Activated CD4-positive, alpha-beta T cell treated with anti-CD3 and anti-CD28 coated beads for 36 hours (primary cell): ENCODE results near the gene LBH. TPM values are rescaled to one million over a fixed set of nuclear protein-coding genes. Genes with fewer than 3 reads are reported as not detected.
A peak's percentile ranks its signal among the peaks of the same experiment; 100 is the strongest.

ENCODE experiments used
- ATAC-seq: fragments of 200-7000 bp; cut with Tn5 transposase; one replicate; pipeline ENCODE4 v1.10.0; 2021; ENCODE audit warnings: mild to moderate bottlenecking, moderate library complexity
- CTCF ChIA-PET: fragments of 350-600 bp; sonication (Branson Sonifier 250); formaldehyde crosslinking; loops from one replicate; lab custom pipeline; 2021; ENCODE audit warnings: antibody characterized with exemption; lab: Charles Lee
- POLR2A ChIA-PET: fragments of 350-600 bp; sonication (Branson Sonifier 250); formaldehyde crosslinking; loops from one replicate; lab custom pipeline; 2021; ENCODE audit warnings: antibody characterized with exemption, inconsistent platforms; lab: Charles Lee
- DNase-seq: peaks from one replicate; pipeline ENCODE4 v3.0.0-alpha.2; 2020
- H3K27ac Mint-ChIP-seq: one replicate; pipeline ENCODE4 v1.8.0; 2021; ENCODE audit warnings: mixed read lengths
- H3K27me3 Mint-ChIP-seq: one replicate; pipeline ENCODE4 v1.8.0; 2021; ENCODE audit warnings: mixed read lengths
- H3K36me3 Mint-ChIP-seq: one replicate; pipeline ENCODE4 v1.8.0; 2021; ENCODE audit warnings: low read depth, mixed read lengths
- H3K4me1 Mint-ChIP-seq: one replicate; pipeline ENCODE4 v1.8.0; 2021; ENCODE audit warnings: mixed read lengths
- H3K4me3 Mint-ChIP-seq: one replicate; pipeline ENCODE4 v1.8.0; 2021; ENCODE audit warnings: mild to moderate bottlenecking, moderate library complexity, mixed read lengths
- H3K9me3 Mint-ChIP-seq: one replicate; pipeline ENCODE4 v1.8.0; 2021; ENCODE audit warnings: low read depth, mixed read lengths
- intact Hi-C, 2 experiments: fragments of 100-400 bp; cut with DNase I in 1 of 2; cut with micrococcal nuclease in 1 of 2; formaldehyde crosslinking; loops; one replicate each; pipeline versions ENCODE4 v1.14.2 to v1.15.1; 2022 to 2024; cut with DNase I, micrococcal nuclease
- total RNA-seq, 2 experiments: library from RNA; stranded (reverse); gene quantifications; one replicate each; pipeline ENCODE4 v1.2.3, GENCODE V29; 2021

Gene LBH
- total RNA-seq, 2 experiments from 2014 or later, result 89.6 to 108 TPM

DNA sequence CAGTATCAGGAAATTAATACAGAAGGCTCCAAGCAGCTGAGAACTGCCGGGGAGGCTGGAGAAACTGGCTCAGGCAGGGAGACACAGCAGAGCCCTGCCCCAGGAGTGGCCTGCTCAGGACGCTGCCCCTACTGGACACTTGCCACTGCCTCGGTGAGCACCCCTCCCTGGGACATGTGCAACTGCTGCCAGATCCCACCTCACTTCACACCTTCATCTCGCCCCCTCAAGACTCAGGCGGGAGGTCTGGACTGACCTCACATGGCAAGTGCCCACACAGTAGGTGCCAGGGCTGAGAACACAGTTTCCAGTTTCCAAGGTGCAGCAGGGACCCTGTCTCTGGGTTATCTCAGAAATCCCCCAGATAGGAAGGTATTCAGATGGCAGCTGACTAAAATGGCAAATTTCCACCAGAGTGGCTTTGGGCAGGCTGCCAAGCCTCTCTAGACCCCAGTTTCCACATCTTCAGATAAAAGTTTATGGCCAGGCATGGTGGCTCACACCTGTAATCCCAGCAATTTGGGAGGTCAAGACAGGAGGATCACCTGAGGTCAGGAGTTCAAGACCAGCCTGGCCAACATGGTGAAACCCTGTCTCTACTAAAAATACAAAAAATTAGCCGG is 33.7 kb upstream of the LBH start:
- no peak overlapping the region for H3K4me3 Mint-ChIP-seq
- no peaks in the 10 kb centered on the region for H3K36me3 Mint-ChIP-seq
- H3K4me1 Mint-ChIP-seq, result peaks cover 5% of the 10 kb centered on the region
- ATAC-seq, result no peak
- CTCF ChIA-PET, result interaction anchor here (1.0 to 1.1 kb wide), 2 partner anchors 509 to 514 kb away, joined by 3 read pairs; no protein-coding TSS in a partner anchor
- POLR2A ChIA-PET, result no interaction called here
- no peaks in the 10 kb centered on the region for H3K27me3 Mint-ChIP-seq
- intact Hi-C loops, result no loop called here
- no peaks in the 10 kb centered on the region for H3K9me3 Mint-ChIP-seq
- no peak for DNase-seq
- no peak overlapping the region for H3K27ac Mint-ChIP-seq

DNA sequence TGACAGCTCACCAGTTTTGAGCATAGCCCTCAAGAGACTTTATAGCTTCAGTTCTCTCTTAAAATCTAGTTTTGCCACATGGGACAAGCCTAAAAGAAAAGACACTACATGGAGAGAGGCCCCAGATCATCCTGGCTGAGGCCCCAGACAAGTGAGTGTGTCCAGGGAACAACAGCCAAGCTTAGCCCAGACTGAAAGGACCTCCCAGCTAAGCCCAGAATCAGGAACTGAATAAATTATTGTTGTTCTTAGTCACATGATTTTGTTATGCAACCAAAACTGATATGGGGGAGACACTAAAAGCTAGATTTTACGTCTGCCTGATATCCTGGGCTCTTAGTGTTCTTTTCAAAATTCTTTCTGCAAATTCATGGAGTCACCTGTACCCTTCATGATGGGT is 29.3 kb upstream of the LBH start:
- Mint-ChIP-seq H3K4me3 (no peak overlapping the region), H3K9me3 (no peaks in the 10 kb centered on the region), H3K36me3 (no peaks in the 10 kb centered on the region), H3K27me3 (no peaks in the 10 kb centered on the region), H3K27ac (no peak overlapping the region), H3K4me1 (no peaks in the 10 kb centered on the region)
- CTCF ChIA-PET, result interaction anchor here (0.8 to 1.3 kb wide), 4 partner anchors 25 to 492 kb away, joined by 3 to 4 read pairs (median 3); no protein-coding TSS in a partner anchor
- DNase-seq (no peak), ATAC-seq (no peak)
- POLR2A ChIA-PET, result no interaction called here
- intact Hi-C loops, result no loop called here

- DNase-seq (no peak), ATAC-seq (no peak)
- intact Hi-C loops, result no loop called here
- Mint-ChIP-seq H3K36me3 (no peaks in the 10 kb centered on the region), H3K4me1 (no peaks in the 10 kb centered on the region), H3K27ac (no peak overlapping the region), H3K4me3 (no peak overlapping the region), H3K9me3 (no peaks in the 10 kb centered on the region), H3K27me3 (no peaks in the 10 kb centered on the region)
- CTCF ChIA-PET, result interaction anchor here (1.4 to 2.3 kb wide), 2 partner anchors 39 to 508 kb away, joined by 4 to 7 read pairs; no protein-coding TSS in a partner anchor
- POLR2A ChIA-PET, result no interaction called here
Measured at GRCh38 chr2:30203156-30203555, 28.2 kb upstream of the LBH start.

DNA sequence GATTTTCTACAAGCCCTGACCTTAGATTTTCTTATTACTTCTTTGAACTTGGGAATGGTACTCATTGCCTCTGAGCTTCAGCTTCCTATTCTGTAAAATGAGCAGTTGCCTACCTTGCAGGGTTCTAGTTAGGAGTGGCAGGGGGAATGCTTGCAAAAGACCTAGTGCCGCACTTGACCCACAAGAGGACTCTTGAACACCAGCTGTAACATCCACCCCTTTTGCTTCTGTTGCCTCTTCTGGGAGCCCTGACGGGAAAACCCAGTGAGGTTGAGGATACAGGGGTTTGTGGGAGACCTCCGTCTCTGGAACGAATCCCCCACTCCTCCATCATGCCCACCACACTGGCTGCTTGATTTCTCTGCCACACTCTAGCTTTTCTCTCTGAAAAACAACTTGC is 27.1 kb upstream of the LBH start:
- Mint-ChIP-seq H3K36me3 (no peaks in the 10 kb centered on the region), H3K27ac (no peak overlapping the region), H3K4me1 (peaks cover 10% of the 10 kb centered on the region), H3K9me3 (no peaks in the 10 kb centered on the region), H3K27me3 (no peaks in the 10 kb centered on the region), H3K4me3 (no peak overlapping the region)
- POLR2A ChIA-PET, result interaction anchor here (0.5 to 0.6 kb wide), 2 partner anchors 324 to 495 kb away, joined by 3 read pairs; no protein-coding TSS in a partner anchor
- ATAC-seq, result no peak
- intact Hi-C loops, result no loop called here
- no peak for DNase-seq
- CTCF ChIA-PET, result interaction anchor here (0.5 to 5.5 kb wide), 6 partner anchors 11 to 507 kb away, joined by 3 to 61 read pairs (median 4); no protein-coding TSS in a partner anchor

DNA sequence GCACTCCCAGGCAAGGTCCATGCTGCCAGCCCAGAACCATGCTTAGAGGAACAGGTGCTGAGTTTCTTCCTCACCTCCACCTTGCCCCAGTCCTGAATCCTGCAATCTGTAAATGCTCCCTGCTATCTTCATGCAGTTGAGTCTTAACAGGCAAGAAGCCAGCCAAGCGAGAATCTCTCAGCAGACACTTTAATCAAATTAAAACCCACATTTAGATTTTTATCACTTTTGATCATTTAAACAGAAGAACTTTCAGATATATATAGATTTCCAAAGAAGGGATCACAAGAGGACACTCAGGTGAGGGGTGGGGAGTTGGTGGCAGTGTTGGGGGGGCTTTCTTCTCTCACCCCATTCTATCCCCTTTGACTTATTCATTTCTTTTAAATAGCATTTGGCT is 25.9 kb upstream of the LBH start:
- H3K4me1 Mint-ChIP-seq, result peaks cover 18% of the 10 kb centered on the region
- H3K27me3 Mint-ChIP-seq, result no peaks in the 10 kb centered on the region
- no peak overlapping the region for H3K4me3 Mint-ChIP-seq
- ATAC-seq, result no peak
- no peaks in the 10 kb centered on the region for H3K9me3 Mint-ChIP-seq
- CTCF ChIA-PET, result interaction anchor here (0.5 to 5.5 kb wide), 4 partner anchors 41 to 523 kb away, joined by 3 to 61 read pairs (median 6); no protein-coding TSS in a partner anchor
- no peaks in the 10 kb centered on the region for H3K36me3 Mint-ChIP-seq
- POLR2A ChIA-PET, result no interaction called here
- DNase-seq, result no peak
- intact Hi-C loops, result loop anchor here in 1 of 2 experiments (5.0 kb wide), 1 partner anchor 422 kb away; no protein-coding TSS in a partner anchor
- H3K27ac Mint-ChIP-seq, result no peak overlapping the region

DNA sequence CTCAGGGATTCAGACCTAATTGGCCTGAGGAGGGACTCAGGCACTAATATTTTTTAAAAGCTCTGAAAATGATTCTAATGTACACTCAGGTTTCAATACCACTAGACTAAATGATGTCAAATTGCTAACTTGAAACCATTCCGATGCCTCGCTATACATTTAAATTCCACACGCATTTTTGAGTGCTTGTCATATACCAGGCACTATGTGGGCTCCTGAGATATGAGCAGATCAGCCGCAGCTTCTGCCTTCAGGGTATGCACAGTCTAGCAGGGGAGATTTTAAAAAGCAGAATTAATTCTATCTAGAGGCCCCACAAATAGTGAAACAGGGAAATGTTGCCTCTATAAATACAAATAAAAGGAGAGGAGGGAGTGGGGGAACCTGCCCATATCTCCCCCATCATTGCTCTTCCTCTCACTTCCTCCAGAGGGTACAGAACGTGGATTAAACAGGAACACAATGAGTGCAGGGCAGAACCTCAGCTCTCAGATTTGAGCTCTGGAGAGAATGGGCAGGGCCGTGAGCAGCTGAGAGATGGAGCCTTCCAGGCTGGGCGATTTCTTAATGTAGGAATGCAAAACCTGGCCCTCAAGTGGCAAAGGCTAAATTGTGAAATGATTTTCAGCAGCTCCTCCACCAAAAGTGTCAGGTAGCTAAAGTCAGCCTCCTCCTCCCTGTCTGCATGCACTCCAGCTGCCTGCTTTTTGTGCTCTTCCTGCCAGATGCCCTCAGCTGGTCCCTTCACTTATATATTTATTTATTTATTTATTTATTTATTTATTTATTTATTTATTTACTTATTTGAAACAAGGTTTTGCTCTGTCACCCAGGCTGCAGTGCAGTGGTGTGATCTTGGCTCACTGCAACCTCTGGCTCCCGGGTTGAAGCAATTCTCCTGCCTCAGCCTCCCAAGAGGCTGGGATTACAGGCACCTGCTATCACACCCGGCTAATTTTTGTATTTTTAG is 24.6 kb upstream of the LBH start:
- Mint-ChIP-seq H3K4me1 (peaks cover 18% of the 10 kb centered on the region), H3K4me3 (no peak overlapping the region), H3K27ac (no peak overlapping the region), H3K9me3 (no peaks in the 10 kb centered on the region), H3K36me3 (no peaks in the 10 kb centered on the region), H3K27me3 (no peaks in the 10 kb centered on the region)
- POLR2A ChIA-PET, result no interaction called here
- no peak for ATAC-seq
- DNase-seq, result no peak
- intact Hi-C loops, result loop anchor here in 1 of 2 experiments (5.0 kb wide), 1 partner anchor 421 kb away; no protein-coding TSS in a partner anchor
- CTCF ChIA-PET, result interaction anchor here (0.8 to 5.5 kb wide), 11 partner anchors 18 to 508 kb away, joined by 3 to 140 read pairs (median 6); no protein-coding TSS in a partner anchor

DNA sequence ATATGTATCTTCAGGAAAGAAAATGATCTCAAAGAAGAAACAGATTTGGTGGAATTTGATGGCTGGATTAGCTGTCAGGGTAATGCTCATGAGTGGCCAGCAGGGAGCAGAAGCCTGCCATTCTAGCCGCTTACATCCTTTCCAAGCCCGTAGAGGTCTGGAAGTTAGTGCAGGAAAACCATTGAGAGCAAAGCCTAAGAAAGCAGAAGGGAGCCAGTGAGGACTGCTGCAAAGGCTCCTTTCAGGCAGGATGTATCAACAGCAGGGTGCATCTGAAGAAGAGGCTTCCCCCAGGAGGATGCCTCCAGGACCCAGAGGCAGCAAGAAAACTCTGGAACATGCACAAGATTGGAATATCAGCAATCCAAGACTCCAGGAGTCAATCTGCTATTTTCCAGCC is 22.9 kb upstream of the LBH start:
- intact Hi-C loops, result loop anchor here (1.0 to 5.0 kb wide), 6 partner anchors 18 to 503 kb away; no protein-coding TSS in a partner anchor
- Mint-ChIP-seq H3K9me3 (no peaks in the 10 kb centered on the region), H3K27ac (no peak overlapping the region), H3K27me3 (no peaks in the 10 kb centered on the region), H3K36me3 (no peaks in the 10 kb centered on the region), H3K4me3 (no peak overlapping the region), H3K4me1 (peaks cover 18% of the 10 kb centered on the region)
- CTCF ChIA-PET, result interaction anchor here (0.6 to 5.5 kb wide), 58 partner anchors 9 to 1087 kb away, joined by 3 to 140 read pairs (median 4); no protein-coding TSS in a partner anchor
- DNase-seq, result peak; percentile 62
- ATAC-seq, result peak; percentile 74
- POLR2A ChIA-PET, result interaction anchor here (0.7 to 1.4 kb wide), 2 partner anchors 23 to 25 kb away, joined by 3 to 7 read pairs; partner anchors contain the start of gene LBH

DNA sequence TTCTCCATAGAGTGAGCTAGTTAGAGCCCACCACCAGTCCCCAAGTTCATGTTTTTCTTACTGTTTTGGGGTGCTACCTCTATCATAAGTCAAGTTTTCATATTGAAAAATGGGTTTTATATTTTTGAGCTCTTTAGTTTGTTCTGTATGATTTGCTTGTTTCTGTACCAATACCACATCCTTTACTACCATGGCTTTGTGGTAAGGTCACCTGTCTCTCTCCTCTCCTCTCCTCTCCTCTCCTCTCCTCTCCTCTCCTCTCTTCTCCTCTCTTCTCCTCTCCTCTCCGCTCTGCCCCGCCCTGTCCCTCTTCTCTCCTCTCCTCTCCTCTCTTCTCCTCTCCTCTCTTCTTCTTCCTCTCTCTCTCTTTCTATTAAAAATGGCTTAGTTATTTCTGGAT is 22.1 kb upstream of the LBH start:
- Mint-ChIP-seq H3K27ac (peak overlapping the region; percentile 37), H3K4me3 (no peak overlapping the region), H3K9me3 (no peaks in the 10 kb centered on the region), H3K27me3 (no peaks in the 10 kb centered on the region), H3K4me1 (peaks cover 18% of the 10 kb centered on the region), H3K36me3 (no peaks in the 10 kb centered on the region)
- ATAC-seq (peak; percentile 44), DNase-seq (no peak)
- CTCF ChIA-PET, result interaction anchor here (0.5 to 5.5 kb wide), 48 partner anchors 9 to 1086 kb away, joined by 3 to 140 read pairs (median 4); no protein-coding TSS in a partner anchor
- POLR2A ChIA-PET, result interaction anchor here (0.6 to 1.4 kb wide), 4 partner anchors 18 to 266 kb away, joined by 3 to 7 read pairs (median 4); partner anchors contain the start of gene LBH
- intact Hi-C loops, result loop anchor here in 1 of 2 experiments (5.0 kb wide), 1 partner anchor 418 kb away; no protein-coding TSS in a partner anchor

- H3K4me1 Mint-ChIP-seq, result peaks cover 47% of the 10 kb centered on the region
- DNase-seq, result no peak
- no peak overlapping the region for H3K27ac Mint-ChIP-seq
- intact Hi-C loops, result no loop called here
- no peaks in the 10 kb centered on the region for H3K27me3 Mint-ChIP-seq
- ChIA-PET CTCF (interaction anchor here (0.5 to 2.3 kb wide), 3 partner anchors 11 to 414 kb away, joined by 3 to 9 read pairs (median 3); no protein-coding TSS in a partner anchor), POLR2A (no interaction called here)
- no peaks in the 10 kb centered on the region for H3K9me3 Mint-ChIP-seq
- H3K4me3 Mint-ChIP-seq, result no peak overlapping the region
- peaks cover 2% of the 10 kb centered on the region for H3K36me3 Mint-ChIP-seq
- no peak for ATAC-seq
Measured at GRCh38 chr2:30213326-30213725, 18.0 kb upstream of the LBH start.

DNA sequence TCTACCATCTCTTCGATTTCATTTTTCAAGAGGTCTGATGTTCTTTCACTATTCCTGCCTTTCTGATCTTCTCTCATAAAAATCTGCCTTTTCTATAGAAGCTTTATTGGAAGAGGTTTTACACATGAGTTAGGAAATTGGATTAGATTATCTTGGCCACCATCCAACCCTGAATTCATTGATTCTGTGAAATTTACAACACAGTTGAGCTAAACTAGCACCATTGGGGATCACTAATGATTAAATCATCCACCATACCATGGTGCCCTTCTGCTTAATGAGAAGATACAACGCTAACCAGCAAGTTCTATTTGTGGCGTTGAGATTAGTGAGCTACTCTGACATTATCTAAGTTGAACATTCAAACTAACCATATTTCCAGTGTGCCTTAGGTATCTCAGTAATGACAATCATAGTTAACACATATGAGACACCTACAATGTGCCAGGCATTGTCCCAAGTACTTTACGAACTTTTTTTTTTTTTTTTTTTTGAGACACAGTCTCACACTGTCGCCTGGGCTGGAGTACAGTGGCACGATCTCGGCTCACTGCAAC is 17.3 kb upstream of the LBH start:
- no peaks in the 10 kb centered on the region for H3K27me3 Mint-ChIP-seq
- H3K4me1 Mint-ChIP-seq, result peaks cover 45% of the 10 kb centered on the region
- intact Hi-C loops, result no loop called here
- no peak overlapping the region for H3K4me3 Mint-ChIP-seq
- H3K9me3 Mint-ChIP-seq, result no peaks in the 10 kb centered on the region
- ATAC-seq (no peak), DNase-seq (no peak)
- H3K36me3 Mint-ChIP-seq, result peaks cover 2% of the 10 kb centered on the region
- POLR2A ChIA-PET, result no interaction called here
- CTCF ChIA-PET, result interaction anchor here (0.5 to 2.3 kb wide), 10 partner anchors 10 to 497 kb away, joined by 3 to 9 read pairs (median 5); no protein-coding TSS in a partner anchor
- no peak overlapping the region for H3K27ac Mint-ChIP-seq
